MM.1S (cell line): Measurements from ENCODE around the gene PROSER3.
"Not testable (repeated sequence)": the region's sequence is repeated elsewhere in the genome, so short reads cannot be mapped to it uniquely, and the experiment has no call there.

Source experiments
- CTCF ChIP-seq: fragments of 300-600 bp; sonication (generic); IDR thresholded peaks from 2 replicates; pipeline ENCODE4 v1.5.1; 2016; ENCODE audit warnings: antibody characterized with exemption, low read length, mixed read lengths
- EZH2 ChIP-seq: fragments of 300-600 bp; sonication (generic); optimal IDR thresholded peaks from 2 replicates; pipeline ENCODE3; 2017; ENCODE audit warnings: low read depth, mild to moderate bottlenecking, antibody characterized with exemption, low read length, mixed read lengths
- EZH2phosphoT487 ChIP-seq: fragments of 300-600 bp; sonication (generic); IDR thresholded peaks from 2 replicates; pipeline ENCODE4 v1.6.1; 2018; ENCODE audit warnings: antibody characterized with exemption, low read length

- not testable (repeated sequence) for TF ChIP-seq CTCF, EZH2phosphoT487, EZH2
These were observed 14.4 kb downstream of the PROSER3 start for GRCh38 chr19:35772362-35772761.
